Lung (tissue), 12 donors: ENCODE results near the gene RBFOX2. TPM values are rescaled to one million over a fixed set of nuclear protein-coding genes. Genes with fewer than 3 reads are reported as not detected.
A peak's percentile ranks its signal among the peaks of the same experiment; 100 is the strongest.

Source experiments
- ATAC-seq: fragments of 200-7000 bp; cut with Tn5 transposase; one replicate; pipeline ENCODE4 v1.9.1; 2020; ENCODE audit warnings: moderate number of reproducible peaks; ENCODE audit not compliant: insufficient read depth, low FRiP score
- DNase-seq, 3 donors: peaks; one replicate each; pipeline ENCODE4 v3.0.0-alpha.2; 2013 to 2017
- H3K27ac ChIP-seq, 2 donors: one replicate each; pipeline ENCODE4 v1.5.1; 2013; ENCODE audit warnings: mild to moderate bottlenecking in 2 of 2, moderate library complexity in 2 of 2, control low read depth in 1 of 2, inconsistent platforms in 1 of 2, low read depth in 1 of 2, low read length in 1 of 2
- H3K27me3 ChIP-seq, 3 donors: one replicate each; pipeline ENCODE4 v1.5.1; 2013; ENCODE audit warnings: low read length in 2 of 3; ENCODE audit not compliant: control insufficient read depth in 3 of 3, insufficient read depth in 3 of 3
- H3K36me3 ChIP-seq, 4 donors: one replicate each; pipeline ENCODE4 v1.5.1; 2013; ENCODE audit warnings: low read length in 4 of 4, mild to moderate bottlenecking in 1 of 4, moderate library complexity in 1 of 4; ENCODE audit not compliant: control insufficient read depth in 4 of 4, insufficient read depth in 4 of 4
- H3K4me1 ChIP-seq, 5 donors: one replicate each; pipeline ENCODE4 v1.5.1; 2013; ENCODE audit warnings: low read length in 5 of 5, mild to moderate bottlenecking in 2 of 5, moderate library complexity in 1 of 5; ENCODE audit not compliant: control insufficient read depth in 5 of 5, insufficient read depth in 5 of 5
- H3K4me3 ChIP-seq: one replicate; pipeline ENCODE4 v1.5.1; 2013; ENCODE audit warnings: mild to moderate bottlenecking, control low read depth, moderate library complexity
- H3K9ac ChIP-seq, 2 donors: one replicate each; pipeline ENCODE4 v1.5.1; 2013; ENCODE audit warnings: low read length in 2 of 2, control low read depth in 1 of 2; ENCODE audit not compliant: insufficient read depth in 1 of 2
- H3K9me3 ChIP-seq, 4 donors: one replicate each; pipeline ENCODE4 v1.5.1; 2013; ENCODE audit warnings: low read length in 3 of 4, mild to moderate bottlenecking in 1 of 4, moderate library complexity in 1 of 4; ENCODE audit not compliant: control insufficient read depth in 4 of 4, insufficient read depth in 3 of 4
- WGBS, 2 donors: extraction: QIAGEN DNeasy Blood & Tissue Kit; methylation state at CpG; one replicate each; pipeline ENCODE4 v1.1.7; 2013; 5-methylcytosine and 5-hydroxymethylcytosine counted together
- polyA plus RNA-seq, 2 donors: library from polyadenylated mRNA; stranded (reverse); fragments of 200-250 nt; gene quantifications; one replicate each; pipeline ENCODE4 v1.2.1, GENCODE V29; 2013
- total RNA-seq, 2 donors: library from RNA; depleted of rRNA in 1 of 2; stranded (reverse); fragments of >200 nt in 1 of 2; gene quantifications; one replicate each; pipeline ENCODE4 v1.2.1, GENCODE V29; 2014 to 2021
- TF ChIP-seq, protein P1 (sequence below): IDR thresholded peaks from 2 replicates; pipeline ENCODE4 v1.5.1; 2012; ENCODE audit warnings: mild to moderate bottlenecking; ENCODE audit errors: control extremely low read depth, extremely low read depth
- donor health status: control.
- donor health status: control.
- donor health status: Bipolar disorder and iron deficiency.
- donor health status: healthy.
- donor health status: DM: yes; HTN: yes; CAD: no.

Gene RBFOX2
- total and polyA plus RNA-seq, 4 donors = 16.5 to 195 (median 43.3) TPM

- TF ChIP-seq, protein P1, sequence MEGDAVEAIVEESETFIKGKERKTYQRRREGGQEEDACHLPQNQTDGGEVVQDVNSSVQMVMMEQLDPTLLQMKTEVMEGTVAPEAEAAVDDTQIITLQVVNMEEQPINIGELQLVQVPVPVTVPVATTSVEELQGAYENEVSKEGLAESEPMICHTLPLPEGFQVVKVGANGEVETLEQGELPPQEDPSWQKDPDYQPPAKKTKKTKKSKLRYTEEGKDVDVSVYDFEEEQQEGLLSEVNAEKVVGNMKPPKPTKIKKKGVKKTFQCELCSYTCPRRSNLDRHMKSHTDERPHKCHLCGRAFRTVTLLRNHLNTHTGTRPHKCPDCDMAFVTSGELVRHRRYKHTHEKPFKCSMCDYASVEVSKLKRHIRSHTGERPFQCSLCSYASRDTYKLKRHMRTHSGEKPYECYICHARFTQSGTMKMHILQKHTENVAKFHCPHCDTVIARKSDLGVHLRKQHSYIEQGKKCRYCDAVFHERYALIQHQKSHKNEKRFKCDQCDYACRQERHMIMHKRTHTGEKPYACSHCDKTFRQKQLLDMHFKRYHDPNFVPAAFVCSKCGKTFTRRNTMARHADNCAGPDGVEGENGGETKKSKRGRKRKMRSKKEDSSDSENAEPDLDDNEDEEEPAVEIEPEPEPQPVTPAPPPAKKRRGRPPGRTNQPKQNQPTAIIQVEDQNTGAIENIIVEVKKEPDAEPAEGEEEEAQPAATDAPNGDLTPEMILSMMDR = no peak
- peaks cover 0 to 11% (median 6%) of the 10 kb centered on the region in 5 donors for H3K4me1 ChIP-seq
- H3K9me3 ChIP-seq = no peaks in the 10 kb centered on the region
- WGBS, 2 donors = 92 to 93% methylated on average over 5 of the region's 5 CpGs
- H3K9ac ChIP-seq = no peak overlapping the region
- no peak for DNase-seq
- no peak overlapping the region for H3K4me3 ChIP-seq
- ATAC-seq = no peak
- H3K27me3 ChIP-seq = no peaks in the 10 kb centered on the region
- peak overlapping the region in 1 of 2 donors; percentile 24 for H3K27ac ChIP-seq
- no peaks in the 10 kb centered on the region for H3K36me3 ChIP-seq
Measured at GRCh38 chr22:35850831-35851230, 177.8 kb downstream of the RBFOX2 start.

DNA sequence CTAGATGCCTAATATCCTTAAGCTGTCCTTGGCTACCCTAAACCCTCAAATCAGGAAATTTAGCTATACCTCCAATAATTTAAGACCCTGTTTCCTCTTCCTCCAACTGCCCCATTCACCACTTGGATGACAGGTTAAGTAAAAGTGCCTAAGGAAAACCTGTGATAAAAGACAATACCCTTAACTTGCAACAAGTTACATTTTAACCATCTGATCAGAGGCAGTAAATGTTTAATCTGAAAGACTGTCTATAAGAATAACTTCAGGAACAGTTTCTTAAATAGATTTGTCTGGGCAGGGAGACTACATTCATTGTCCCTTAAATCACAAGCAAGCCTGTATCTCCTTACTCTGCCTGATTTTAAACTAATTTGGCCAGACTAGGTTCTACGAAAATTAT lies 181.8 kb downstream of the RBFOX2 start:
- peak overlapping the region in 1 of 2 donors; percentile 2 for H3K27ac ChIP-seq
- H3K4me3 ChIP-seq = no peak overlapping the region
- no peaks in the 10 kb centered on the region for H3K36me3 ChIP-seq
- H3K4me1 ChIP-seq = peaks cover 3 to 15% (median 6%) of the 10 kb centered on the region in 5 donors
- H3K27me3 ChIP-seq = no peaks in the 10 kb centered on the region
- WGBS, 2 donors = 62 to 79% methylated on average over 1 of the region's 1 CpG
- DNase-seq = no peak
- no peak for ATAC-seq
- no peaks in the 10 kb centered on the region for H3K9me3 ChIP-seq
- TF ChIP-seq, protein P1 = no peak
- H3K9ac ChIP-seq = no peak overlapping the region

DNA sequence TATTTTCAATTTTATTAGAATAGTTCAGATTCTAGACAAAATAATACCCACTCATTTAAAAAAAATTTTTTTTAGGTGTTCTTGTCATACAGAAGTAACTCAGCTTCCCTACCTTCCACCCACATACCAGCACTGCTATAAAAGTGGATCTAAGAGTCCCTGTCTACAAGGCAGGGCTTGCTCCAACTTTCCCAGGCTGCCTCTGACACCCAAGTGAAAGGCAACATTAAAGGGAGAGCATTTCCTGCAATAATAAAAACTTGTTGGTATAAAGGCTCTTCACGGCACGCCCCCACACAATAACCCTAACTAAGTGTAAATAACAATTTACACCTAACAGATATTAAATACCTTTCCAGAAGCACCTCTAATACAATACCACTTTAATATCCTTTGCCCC lies 183.7 kb downstream of the RBFOX2 start:
- DNase-seq (no peak), ATAC-seq (no peak)
- no peak overlapping the region for H3K27ac ChIP-seq
- H3K4me1 ChIP-seq = peaks cover 0 to 10% (median 3%) of the 10 kb centered on the region in 5 donors
- H3K9ac ChIP-seq = no peak overlapping the region
- H3K4me3 ChIP-seq = no peak overlapping the region
- H3K36me3 ChIP-seq = no peaks in the 10 kb centered on the region
- H3K27me3 ChIP-seq = no peaks in the 10 kb centered on the region
- 83 to 86% methylated on average over 2 of the region's 2 CpGs for WGBS, 2 donors
- no peaks in the 10 kb centered on the region for H3K9me3 ChIP-seq
- TF ChIP-seq, protein P1 = no peak

GRCh38 chr22:35842954-35843353 lies 185.7 kb downstream of the RBFOX2 start:
- no peaks in the 10 kb centered on the region for H3K27me3 ChIP-seq

More at GRCh38 chr22:35842954-35843353, 185.7 kb downstream of the RBFOX2 start:
- no peaks in the 10 kb centered on the region for H3K36me3 ChIP-seq
- no peaks in the 10 kb centered on the region for H3K9me3 ChIP-seq
- peak overlapping the region in 1 of 2 donors; percentile 33 for H3K27ac ChIP-seq
- TF ChIP-seq, protein P1 = no peak
- peaks cover 0 to 11% (median 3%) of the 10 kb centered on the region in 5 donors for H3K4me1 ChIP-seq
- no peak overlapping the region for H3K9ac ChIP-seq
- DNase-seq (peak; percentile 19 to 46 (median 29)), ATAC-seq (peak; percentile 17)
- WGBS, 2 donors = 23 to 26% methylated on average over 2 of the region's 2 CpGs
- no peak overlapping the region for H3K4me3 ChIP-seq
